Left hindlimb (tissue), 1 donor: ENCODE measurements around the gene C15orf39.

Experiments
- DNase-seq: peaks from one replicate; pipeline ENCODE4 v3.0.0-alpha.2; 2018

Gene C15orf39

GRCh38 chr15:75198560-75199356, 2.9 kb upstream of the C15orf39 start:
- no peak for DNase-seq

- no peak for DNase-seq
Observed at GRCh38 chr15:75199357-75199940, 2.2 kb upstream of the C15orf39 start.

- no peak for DNase-seq
Observed at GRCh38 chr15:75200391-75200764, 1.3 kb upstream of the C15orf39 start.

- no peak for DNase-seq
Observed at GRCh38 chr15:75200765-75201615, 692 bp upstream of the C15orf39 start.

- DNase-seq: peak; percentile 83
Observed at GRCh38 chr15:75202251-75203016, 752 bp downstream of the C15orf39 start.

GRCh38 chr15:75203017-75203907, 1.6 kb downstream of the C15orf39 start:
- DNase-seq: no peak

GRCh38 chr15:75203908-75204263, 2.2 kb downstream of the C15orf39 start:
- DNase-seq: no peak

- DNase-seq: peak; percentile 91
Observed at GRCh38 chr15:75204340-75205063, 2.8 kb downstream of the C15orf39 start.

- no peak for DNase-seq
Observed at GRCh38 chr15:75205064-75205395, 3.3 kb downstream of the C15orf39 start.

- DNase-seq: no peak
Observed at GRCh38 chr15:75206006-75206405, 4.3 kb downstream of the C15orf39 start.

- no peak for DNase-seq
Observed at GRCh38 chr15:75206803-75207617, 5.3 kb downstream of the C15orf39 start.

GRCh38 chr15:75207618-75208500, 6.2 kb downstream of the C15orf39 start:
- no peak for DNase-seq

- DNase-seq: no peak
Observed at GRCh38 chr15:75208501-75209288, 7.0 kb downstream of the C15orf39 start.

GRCh38 chr15:75209289-75209676, 7.6 kb downstream of the C15orf39 start:
- no peak for DNase-seq

GRCh38 chr15:75210811-75211230, 9.1 kb downstream of the C15orf39 start:
- no peak for DNase-seq

GRCh38 chr15:75211436-75212199, 9.9 kb downstream of the C15orf39 start:
- DNase-seq: no peak

GRCh38 chr15:75212200-75212858, 10.6 kb downstream of the C15orf39 start:
- DNase-seq: no peak
